Activated T-cell treated with anti-CD3 and anti-CD28 coated beads for 48 hours (primary cell): Measurements from ENCODE around the gene PIAS2.
"Not testable (repeated sequence)": the region's sequence is repeated elsewhere in the genome, so short reads cannot be mapped to it uniquely, and the experiment has no call there.

Experiments used
- DNase-seq: peaks from one replicate; pipeline ENCODE4 v3.0.0-alpha.2; 2020; ENCODE audit warnings: low read depth

PIAS2 gene, protein sequence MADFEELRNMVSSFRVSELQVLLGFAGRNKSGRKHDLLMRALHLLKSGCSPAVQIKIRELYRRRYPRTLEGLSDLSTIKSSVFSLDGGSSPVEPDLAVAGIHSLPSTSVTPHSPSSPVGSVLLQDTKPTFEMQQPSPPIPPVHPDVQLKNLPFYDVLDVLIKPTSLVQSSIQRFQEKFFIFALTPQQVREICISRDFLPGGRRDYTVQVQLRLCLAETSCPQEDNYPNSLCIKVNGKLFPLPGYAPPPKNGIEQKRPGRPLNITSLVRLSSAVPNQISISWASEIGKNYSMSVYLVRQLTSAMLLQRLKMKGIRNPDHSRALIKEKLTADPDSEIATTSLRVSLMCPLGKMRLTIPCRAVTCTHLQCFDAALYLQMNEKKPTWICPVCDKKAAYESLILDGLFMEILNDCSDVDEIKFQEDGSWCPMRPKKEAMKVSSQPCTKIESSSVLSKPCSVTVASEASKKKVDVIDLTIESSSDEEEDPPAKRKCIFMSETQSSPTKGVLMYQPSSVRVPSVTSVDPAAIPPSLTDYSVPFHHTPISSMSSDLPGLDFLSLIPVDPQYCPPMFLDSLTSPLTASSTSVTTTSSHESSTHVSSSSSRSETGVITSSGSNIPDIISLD

DNA sequence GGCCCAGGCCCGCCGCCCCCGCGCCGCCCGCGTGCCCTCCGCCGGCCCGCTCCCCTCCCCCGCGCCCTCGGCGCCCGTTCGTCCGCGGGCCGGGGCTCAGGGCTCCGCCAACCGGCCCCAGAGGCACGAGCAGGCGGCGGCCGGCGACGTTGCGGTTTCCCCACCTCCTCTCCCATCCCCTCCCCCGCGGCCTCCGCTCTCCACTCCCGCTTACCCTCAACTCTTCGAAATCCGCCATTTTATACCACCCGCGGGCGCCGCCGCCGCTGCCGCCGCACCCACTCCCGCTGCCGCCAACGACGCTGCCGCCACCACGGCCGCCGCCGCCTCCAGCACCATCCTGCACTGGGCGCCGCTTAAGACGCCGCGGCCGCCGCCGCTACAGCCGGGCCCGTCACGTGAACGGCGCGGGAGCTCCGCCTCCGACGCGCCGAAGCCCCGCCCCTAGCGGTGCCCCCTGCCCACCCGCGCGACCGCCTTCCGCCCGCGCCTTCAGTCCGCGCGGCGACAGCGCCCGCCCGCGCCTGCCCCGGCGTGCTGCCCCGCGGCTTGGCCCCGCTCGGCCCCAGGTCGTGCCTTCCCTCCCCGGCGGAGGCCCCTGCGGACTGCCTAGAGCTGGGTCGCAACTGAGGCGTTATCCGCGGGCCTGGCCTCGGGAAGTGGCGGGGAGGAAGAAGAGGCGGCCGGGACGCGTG, at the start of gene PIAS2, which contains the start of gene KATNAL2:
PIAS2 (minus strand) TSS at position 400 of the 695 bp plus-strand sequence; CDS start at position 238, 162 bp downstream.
KATNAL2 (plus strand) TSS at position 495 of the 695 bp plus-strand sequence. CDS start 29,271 bp downstream, outside the sequence.
- peak; percentile 79 for DNase-seq

- DNase-seq = not testable (repeated sequence)
Observed at GRCh38 chr18:46966266-46966665, 49.0 kb upstream of the PIAS2 start.

DNA sequence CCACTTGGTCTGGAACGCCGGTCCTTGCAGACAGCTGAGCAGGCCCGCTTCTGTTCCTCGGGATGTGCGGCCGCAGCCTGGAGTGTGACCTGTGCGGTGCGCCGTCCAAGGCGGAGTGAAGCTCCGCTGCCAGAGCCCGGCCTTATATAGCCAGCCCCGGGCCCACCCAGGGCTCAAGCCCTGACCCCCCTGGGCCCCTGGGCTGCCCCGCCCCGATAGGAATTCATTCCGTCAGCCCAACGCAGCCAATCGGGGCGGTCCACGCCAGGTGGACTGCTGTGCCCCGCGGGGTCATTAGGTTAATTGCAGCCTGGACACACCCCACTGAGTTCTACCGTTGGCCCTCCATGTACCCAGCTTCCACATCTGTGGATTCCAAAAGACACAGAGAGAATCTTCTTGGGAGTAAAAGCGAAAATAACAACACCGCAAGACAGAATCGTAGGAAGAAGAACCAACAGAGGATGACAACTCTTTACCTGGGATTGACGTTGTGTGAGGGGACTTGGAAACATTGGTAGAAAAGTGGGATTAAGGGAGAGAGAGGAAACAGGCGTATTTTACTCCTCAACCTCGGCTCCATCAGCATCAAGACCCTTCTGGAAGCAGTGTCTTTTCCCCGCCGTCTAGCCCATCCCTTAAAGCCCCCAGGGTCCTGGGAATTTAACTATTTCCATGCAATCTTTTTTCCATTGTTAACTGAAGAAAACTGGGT, 47.4 kb upstream of the PIAS2 start:
- DNase-seq = not testable (repeated sequence)

DNA sequence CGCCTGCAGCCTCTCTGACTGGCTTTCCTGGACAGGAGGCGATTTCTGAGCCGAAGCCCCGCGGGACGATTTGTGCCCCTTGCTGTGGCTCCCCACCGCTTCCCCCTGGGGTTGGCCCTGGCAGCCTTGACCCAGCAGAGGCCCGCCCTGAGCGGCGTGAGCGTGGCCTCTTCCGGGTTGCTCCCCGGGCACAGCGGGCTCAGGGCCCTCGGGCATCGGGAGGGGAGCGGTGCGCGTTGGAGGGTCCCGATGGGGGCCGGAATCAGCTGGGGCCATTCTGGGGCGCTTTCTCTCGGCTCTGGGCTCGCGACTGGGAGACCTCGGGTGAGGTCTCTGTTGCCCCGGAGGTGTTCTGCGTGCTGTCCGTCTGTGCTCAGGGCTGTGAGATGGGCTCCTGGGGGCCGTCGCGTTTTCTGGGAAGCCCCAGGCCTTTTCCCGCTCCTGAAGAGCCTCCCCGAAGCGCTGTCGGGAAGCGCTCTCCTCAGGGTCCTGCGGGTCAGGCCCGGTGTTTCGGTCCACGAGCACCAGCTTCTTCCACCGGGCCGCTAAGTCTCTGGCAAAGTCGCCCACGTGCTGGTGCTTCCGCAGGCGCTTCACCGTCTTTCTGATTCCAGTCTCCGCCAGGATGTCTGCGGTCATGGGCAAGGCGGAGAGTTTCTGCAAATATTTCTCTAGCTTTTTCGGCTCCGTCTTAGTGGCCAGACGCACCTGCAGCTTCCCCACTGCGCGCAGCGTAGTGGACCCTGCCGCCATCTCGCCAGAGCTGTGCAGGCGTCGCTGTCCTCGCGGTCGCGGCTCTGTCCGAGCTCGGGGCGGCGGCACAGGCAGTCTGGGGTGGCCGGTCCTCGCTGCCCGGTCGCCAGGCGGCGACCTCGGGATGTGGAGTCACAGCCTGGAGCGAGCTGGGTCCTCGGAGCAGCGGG, 46.6 kb upstream of the PIAS2 start:
- not testable (repeated sequence) for DNase-seq

- DNase-seq = no peak
Observed at GRCh38 chr18:46958209-46958608, 40.9 kb upstream of the PIAS2 start.

DNA sequence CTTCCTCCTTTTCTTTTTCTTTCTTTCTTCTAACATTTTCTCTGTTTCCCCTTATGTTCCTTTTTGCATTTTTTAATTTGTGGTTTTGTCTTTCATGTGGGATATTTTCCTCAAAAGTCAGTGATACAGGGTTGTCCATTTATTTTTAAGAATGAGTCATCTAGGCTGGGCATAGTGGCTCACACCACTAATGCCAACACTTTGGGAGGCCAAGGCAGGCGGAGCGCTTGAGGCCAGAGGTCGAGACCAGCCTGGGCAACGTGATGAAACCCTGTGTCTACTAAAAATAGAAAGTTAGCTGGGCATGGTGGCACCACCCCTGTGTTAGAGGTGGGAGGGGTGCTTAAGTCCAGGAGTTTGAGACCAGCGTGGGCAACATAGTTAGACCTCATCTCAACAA, 35.9 kb upstream of the PIAS2 start:
- no peak for DNase-seq

GRCh38 chr18:46950064-46950656, 32.9 kb upstream of the PIAS2 start:
- no peak for DNase-seq

GRCh38 chr18:46946656-46947282, 29.5 kb upstream of the PIAS2 start:
- peak; percentile 59 for DNase-seq

DNA sequence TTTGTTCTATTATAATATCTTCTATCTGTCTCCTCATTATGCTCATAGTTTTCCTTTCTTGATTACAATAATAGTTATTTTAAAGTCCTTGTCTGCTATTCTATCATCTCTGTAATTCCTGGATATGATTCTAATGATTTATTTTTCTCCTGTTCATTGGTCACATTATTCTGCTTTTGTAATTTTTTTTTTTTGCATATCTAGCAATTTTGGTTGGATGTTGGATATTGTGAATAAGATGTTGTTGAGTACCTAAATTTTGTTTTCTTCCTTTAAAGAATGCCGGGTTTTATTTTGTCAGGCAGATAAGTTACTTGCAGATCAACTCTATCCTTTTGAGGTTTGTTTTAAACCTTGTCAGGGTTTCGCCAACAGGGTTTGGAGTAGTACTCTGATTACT, 25.3 kb upstream of the PIAS2 start:
- DNase-seq = no peak

DNA sequence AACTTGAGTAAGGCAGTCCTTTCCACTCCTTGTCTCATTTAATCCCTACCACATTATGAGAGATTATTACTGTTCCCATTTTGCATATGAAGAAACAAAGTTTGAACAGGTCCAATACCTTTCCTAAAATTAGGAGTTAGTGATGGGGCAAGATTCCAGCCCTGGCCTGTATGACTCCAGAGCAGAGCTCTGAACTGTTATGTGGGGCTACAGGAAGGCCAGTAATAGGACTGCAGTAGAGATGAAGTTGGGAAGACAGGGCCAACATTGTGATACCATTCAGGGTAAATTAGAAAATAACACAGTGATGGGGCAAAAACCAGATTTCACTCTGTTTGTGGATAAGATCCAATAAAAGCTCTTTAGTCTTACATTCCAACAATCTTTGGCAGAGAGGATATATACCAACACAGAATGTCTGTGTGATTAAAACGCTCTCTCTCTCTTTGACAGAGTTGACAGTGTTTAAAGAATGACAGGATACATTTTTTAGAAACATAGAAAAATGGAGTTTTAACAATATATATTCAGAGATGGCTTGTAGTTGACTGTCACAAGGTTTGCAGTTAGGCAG, 22.8 kb upstream of the PIAS2 start:
- no peak for DNase-seq

- DNase-seq = no peak
Observed at GRCh38 chr18:46939337-46939963, 22.1 kb upstream of the PIAS2 start.

DNA sequence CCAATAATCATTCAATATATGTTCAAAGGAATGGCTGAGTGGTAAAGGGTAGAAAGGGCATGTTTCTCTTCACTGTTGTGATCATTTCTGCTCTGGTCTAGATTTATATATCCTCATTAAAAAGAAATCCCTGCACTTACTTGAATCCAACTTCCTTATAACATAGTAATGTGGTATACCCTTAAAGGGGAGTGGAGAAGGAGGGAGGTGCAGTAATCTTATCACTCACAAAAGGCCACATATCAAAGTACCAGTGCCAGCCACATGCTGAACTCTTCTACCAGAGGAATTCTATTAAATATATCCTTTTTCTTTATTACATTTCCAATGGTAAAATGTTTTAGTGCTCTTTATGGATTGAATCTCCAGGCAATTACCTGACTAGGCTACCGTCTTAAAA, 3.3 kb upstream of the PIAS2 start:
- DNase-seq = no peak

- DNase-seq = no peak
Observed at GRCh38 chr18:46920067-46920466, 2.8 kb upstream of the PIAS2 start.

DNA sequence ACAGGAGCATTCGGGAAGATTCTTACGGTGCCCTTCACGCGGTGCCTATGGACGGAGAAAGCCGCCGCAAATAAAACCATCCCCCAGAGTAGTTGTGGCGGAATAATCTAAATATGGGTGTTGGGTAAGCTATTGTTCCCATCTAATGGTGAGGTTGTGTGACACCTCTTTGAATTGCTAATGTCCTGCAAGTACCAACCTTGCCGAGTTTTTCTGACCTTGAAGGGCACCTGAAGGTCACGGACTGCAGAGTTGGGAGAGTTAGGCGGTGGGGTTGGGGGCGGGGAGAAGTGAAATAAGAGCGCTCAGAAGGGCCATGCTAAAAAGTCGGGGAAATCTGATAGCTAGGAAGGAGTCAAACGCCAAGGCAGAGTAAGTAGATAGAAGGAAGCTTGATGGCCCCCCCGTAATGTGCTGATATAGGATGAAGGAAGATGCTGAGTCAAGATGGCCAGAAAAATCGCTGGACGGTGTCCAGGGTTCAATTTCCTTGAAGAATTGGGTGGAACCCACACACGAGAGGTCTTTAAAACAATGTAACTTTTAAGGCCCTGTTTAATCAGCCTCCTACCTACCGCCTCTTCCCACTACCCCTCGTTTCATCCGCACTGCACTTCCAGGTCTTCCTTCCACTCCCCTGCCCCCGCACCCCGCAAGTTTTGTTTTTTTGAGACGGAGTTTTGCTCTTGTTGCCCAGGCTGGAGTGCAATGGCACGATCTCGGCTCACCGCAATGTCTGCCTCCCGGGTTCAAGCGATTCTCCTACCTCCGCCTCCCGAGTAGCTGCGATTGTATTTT, 695 bp upstream of the PIAS2 start:
- peak; percentile 2 for DNase-seq

GRCh38 chr18:46916551-46917107, 678 bp downstream of the PIAS2 start:
- DNase-seq = no peak

DNA sequence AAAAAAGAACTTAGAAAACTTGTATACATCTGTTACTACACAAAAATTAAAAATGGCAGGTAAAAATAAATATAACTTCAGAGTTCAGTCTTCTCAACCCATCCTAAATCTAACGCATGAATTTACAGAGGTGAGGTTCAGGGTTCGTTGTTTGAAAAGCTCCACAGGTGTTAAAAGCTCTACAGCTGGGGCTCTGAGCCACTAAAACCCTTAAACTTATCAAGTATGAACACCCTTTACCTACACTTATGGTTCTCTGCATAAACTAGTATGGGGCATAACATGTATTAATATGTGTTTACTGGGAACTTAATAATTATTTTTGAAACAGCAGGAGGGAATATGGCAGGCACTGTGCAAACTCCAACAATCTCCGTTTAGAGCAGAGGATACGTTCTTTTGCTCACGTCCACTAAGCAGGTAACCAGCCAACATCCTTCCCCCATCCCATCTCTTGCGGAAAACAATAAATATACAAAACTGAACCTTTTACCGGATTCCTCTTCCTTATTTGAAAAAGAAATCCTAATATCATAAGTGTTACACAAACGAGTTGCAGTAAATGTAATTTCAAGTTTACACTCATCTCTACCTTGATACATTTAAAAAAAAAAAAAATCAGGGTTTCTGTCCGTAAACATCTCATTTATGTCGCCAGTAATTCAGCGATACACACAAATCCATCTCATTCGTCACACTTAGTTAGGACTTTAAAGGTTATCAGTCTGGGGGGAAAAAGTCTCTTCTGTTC, 1.3 kb downstream of the PIAS2 start:
- no peak for DNase-seq

DNA sequence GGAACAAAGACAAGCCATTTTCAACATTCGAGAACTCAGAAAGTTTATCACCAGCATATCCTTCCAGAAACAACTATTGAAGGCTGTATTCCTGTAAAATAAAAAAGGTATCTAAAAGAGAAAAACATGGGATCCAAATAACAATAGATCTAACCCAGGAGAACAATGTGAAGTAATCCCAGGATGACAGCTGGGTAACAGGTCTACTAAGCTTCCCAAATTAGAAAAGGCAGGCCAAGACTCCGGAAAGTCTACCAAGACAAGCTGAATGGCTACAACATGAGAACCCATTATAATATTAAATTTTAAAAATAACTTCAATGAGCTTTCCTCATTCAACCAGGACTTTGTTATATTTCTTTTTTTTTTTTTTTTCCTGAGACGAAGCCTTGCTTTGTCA, 6.5 kb downstream of the PIAS2 start:
- DNase-seq = no peak
